GM18861 (cell line): ENCODE measurements around the gene LTBP2.
A peak's percentile ranks its signal among the peaks of the same experiment; 100 is the strongest.

Experiments
- ATAC-seq: cut with Tn5 transposase; IDR thresholded peaks from one replicate; pipeline ENCODE4 v1.9.1; 2021; ENCODE audit not compliant: unreplicated experiment

Gene LTBP2

GRCh38 chr14:74510223-74510931, 101.7 kb downstream of the LTBP2 start:
- ATAC-seq: no peak

DNA sequence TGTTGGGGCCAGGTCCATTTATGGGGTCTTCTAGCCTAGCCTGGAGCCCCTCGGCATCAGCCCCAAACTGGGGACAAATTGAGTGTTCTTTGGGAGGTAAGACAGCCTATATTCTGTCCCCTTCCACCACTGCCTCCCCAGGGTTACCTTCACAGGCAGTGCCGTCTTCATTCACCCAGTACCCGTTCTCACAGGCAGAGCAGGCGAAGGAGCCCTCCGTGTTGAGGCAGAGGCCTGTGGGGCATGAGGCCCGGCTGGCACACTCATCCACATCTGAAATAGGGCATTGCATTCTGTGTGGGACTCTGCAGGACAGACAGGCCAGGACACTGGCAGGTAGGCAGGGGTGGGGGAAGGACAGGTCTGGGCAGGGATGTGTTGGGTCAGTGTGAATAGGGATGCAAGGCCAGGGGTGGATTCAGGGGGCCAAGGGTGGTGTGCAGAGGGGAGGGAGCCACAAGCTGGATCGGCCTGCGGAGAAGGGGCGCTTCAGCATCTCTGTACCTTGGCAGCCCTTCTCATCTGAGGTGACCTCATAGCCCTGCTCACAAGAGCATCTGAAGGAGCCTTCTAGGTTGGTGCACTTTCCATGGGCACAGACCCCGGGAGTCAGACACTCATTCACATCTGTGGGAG, 102.3 kb downstream of the LTBP2 start:
- no peak for ATAC-seq

GRCh38 chr14:74508844-74509428, 103.1 kb downstream of the LTBP2 start:
- ATAC-seq: no peak

DNA sequence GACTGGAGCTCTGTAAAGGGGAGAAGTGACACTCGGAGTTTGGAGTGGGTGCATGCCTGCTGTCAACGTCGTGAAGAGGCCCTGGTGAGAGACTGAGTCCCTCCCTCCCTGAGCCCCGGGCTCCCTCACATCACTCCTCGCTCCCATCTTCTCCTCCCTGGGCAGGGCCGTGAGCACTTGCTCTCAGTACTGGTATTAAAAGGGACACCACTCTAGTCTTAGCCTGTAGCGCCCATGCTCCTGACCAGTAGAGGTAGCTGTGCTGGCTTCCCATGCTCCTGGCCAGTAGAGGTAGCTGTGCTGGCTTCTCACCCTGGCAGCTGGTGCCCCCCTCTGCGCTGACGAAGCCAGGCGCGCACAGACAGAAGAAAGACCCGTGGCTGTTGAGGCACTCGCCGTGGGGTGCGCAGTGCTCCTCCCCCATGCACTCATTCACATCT, 103.7 kb downstream of the LTBP2 start:
- no peak for ATAC-seq

DNA sequence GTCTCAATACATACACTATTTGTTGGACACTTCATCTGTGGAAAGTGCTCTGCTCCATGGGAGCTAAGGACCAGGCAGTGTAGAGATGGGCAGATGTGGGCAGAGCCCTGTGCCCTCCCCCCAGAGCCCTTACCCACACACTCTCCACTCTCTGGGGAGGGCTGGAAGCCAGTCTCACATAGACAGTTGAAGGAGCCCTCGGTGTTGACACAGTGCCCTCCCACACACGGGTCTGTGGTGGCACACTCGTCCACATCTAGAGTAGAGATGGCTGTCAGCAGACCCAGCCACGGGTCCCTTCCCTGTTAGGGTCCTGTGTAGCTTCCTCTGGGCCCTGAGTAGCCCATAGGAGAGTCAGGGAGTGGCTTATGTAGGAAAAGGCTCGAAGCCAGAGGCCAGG, 104.2 kb downstream of the LTBP2 start:
- ATAC-seq: no peak

DNA sequence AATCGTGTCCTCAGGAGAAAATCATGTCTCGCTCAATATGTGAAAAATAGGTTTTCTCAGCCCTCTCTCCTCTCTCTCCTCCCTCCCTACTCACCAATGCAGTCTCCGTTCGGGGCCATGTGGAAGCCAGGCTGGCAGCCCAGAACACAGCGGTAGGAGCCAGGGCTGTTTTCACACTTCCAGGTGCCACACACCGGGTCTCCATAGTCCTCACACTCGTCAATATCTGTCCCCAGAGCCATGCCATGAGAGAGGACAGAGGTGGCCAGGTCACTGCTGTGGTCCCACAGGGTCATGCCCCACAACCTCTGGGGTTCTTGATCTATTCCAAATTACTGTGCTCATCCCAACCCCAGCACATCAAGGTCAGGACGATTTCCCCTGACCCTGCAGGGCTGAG, 105.0 kb downstream of the LTBP2 start:
- no peak for ATAC-seq

DNA sequence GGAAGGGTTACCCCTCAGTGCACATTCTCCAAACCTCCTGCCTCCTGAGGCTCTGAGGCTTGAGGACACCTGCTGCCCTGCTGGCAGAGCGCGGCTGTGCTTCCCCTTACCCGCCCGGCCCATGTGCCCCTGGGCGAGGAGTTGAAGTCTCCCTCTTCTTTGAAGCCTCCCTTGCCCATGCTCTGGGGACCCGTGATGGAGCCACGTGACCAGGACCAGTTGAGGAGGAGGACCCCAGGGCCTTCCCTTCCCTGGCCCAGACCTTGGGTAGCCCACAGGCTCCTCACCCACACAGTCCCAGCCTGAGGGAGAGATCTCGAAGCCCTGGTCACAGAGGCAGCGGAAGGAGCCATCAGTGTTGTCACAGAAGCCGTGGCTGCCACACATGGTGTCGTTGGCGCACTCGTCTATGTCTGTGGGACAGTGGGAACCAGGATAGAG, 105.6 kb downstream of the LTBP2 start:
- no peak for ATAC-seq

DNA sequence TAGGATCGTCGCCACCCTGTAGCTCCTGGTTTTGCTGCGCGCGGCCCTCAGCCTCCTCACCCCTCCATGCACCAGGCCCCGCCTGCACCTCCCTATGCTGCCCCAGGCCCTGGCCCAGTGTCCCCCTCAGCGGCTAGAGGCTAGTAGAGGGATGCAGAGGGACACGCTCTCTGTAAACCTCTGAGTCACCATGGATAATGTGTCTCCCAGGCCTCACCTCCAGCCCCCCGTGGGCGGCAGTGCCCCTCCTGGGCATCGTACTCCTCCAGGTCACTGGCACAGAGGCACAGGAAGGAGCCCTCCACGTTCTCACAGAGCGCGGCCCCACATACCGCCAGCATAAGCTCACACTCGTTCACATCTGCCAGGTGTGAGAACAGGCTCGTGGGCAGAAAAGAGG, 106.2 kb downstream of the LTBP2 start:
- ATAC-seq: no peak

DNA sequence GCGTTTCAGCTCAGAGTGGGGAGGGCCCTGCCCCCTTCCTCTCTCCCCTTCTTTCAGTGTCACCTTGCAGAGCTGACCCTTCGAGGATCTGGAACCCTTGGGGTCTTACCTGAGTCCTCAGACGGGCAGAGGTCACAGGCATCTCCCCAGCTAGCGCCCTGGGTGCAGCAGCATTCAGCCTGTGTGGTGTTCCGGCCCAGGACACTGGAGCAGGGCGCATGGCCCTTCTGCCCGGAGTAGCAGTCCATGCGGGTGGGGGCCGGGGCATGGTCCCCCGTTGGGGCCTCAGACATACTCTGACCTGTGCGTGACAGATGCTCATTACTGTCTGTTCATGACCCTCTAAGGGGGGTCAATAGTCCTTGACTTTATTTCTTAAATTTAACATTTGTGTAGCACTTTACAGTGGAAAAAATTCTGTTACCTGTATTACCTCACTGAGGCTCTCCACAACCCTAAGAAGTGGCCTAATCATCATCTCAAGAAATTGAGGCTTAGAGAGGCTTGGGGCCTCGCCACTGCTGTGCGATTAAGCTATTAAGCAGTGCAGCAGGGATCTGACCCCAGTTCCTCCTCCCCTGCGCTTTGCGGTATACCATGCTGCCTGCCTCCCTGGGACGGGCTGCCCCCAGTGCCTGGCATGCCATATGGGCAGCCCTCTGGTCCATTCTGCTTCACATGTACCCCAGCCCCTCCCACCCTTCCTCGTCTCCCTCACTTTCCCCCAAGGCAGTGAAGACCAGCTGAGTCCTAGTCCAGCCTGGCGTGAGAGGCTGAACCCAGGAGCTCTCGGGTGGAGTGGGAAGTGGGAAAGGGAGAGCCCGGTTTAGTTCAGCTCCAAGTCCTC, 106.9 kb downstream of the LTBP2 start:
- no peak for ATAC-seq

DNA sequence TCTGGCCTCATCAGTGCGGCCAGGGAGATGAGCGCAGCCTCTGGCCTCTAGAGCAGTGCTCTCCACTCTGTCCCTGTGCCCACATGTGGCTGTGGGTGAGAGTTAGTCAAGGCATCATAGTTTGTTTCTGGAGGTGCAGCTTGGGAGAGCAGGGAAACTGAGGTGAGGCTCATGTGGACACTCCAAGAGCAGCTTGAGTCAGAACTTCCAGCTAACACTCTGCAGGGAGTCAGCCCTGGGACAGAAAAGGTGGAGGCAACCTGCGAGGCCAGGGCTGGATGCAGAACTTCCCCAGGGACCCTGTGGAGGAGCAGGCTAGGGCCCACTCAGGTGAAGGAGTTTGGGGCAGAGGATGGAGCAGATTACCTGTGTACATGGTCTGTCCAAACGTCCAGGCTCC, 107.6 kb downstream of the LTBP2 start:
- ATAC-seq: no peak

DNA sequence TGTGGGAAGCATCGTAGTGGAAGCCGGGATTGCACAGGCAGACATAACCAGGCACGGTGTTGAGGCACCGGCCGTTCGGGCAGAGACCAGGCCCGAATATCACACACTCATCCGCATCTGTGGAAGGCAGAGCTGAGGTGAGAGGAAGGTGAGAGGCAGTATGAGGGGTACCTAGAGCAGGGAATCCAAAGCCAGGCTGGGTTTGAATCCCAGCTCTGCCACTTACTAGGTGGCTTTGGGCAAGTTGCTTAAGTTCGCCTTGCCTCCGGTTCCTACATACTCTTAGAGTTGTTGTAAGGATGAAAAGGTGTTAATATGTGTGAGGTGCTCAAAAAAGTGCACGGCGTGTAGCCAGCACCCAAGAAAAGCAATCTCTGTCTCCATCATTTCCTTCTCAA, 108.1 kb downstream of the LTBP2 start:
- no peak for ATAC-seq

GRCh38 chr14:74503291-74503937, 108.6 kb downstream of the LTBP2 start:
- no peak for ATAC-seq

DNA sequence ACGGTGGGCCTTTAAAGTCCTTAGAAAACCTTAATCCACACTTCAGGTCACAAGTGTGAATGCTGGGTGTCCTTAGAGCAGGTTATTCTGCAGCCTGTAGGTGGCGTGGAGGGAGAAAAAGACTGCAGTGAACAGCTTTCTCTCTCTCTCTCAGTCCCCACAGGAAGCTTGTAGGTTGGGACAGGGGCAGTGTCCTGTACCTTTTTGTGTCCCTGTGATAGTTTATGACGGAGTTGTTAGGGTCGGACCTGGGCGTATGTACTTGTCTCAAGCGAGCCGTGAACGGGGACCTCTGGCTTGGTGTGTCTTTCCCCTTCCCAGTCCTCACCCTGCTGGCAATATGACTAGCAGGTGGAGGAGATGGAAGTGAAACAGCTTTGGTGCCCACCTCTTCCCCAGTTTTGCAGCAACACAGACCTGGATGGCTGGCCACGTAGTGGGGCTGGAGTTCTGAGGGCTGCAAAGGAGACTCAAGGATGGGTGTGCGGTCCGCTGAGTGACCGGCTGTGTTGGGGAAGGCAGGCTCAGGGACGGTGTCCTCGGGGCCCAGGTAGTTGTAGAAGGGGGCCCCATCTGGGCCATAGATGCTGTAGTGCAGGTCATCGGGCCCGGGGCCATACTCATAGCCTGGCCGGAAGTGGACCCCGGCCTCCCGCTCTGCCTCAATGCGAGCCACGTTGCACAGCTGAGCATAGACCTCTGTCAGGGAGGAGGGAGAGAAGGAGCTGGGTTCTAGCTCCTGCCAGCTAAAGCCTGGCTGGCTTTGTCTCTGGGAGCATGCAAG, 109.6 kb downstream of the LTBP2 start:
- no peak for ATAC-seq

DNA sequence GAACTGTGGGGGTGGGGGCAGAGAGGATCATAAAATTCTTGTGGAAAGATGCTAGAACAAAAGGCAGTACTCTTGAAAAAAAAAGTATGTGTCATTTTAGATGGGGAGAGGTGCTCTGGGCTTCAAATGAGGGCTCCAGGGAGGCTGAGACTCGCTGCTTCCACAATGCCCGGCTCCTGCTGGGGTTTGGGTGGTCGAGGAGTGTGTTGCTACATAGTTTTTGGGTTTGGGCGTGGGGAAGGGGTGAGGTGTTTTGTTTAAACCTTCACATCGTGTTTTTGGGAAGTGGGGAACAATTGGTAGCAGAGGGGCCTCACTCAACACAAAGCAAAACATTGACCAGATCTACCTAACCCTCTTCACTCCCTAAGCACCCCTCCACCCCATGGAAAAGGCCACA, 110.3 kb downstream of the LTBP2 start:
- no peak for ATAC-seq

DNA sequence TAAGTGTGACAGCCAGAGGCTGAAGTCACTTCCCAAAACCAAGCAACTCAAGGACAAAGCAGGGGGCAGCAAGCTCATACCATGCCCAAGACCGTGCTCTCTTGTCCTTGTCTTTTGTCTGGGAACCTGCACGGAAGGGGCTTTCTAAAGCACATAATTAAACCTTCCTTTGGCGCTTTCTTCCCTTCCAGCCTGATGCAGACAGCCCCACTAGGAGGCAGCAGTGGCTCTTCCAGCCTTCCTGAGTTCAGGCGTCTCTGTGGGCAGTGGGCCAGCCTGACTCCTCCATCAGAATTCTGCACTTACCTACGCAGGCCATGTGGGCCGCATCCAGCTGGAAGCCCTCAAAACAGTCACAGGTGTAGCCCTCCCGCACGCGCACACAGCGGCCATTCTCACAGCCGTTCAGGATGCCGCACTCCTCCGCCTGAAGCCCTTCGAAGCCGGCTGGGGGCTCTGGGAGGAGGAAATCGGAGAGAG, 110.9 kb downstream of the LTBP2 start:
- ATAC-seq: no peak

- no peak for ATAC-seq
Observed at GRCh38 chr14:74500417-74501134, 111.5 kb downstream of the LTBP2 start.

GRCh38 chr14:74495356-74495755, 116.7 kb downstream of the LTBP2 start:
- no peak for ATAC-seq

GRCh38 chr14:74493343-74494261, 118.4 kb downstream of the LTBP2 start, which contains the start of gene ISCA2:
ISCA2 (plus strand) TSS chr14:74493765; CDS start chr14:74493775, 10 bp downstream.
- peak; percentile 75 for ATAC-seq
